Smooth muscle cell (in vitro differentiated cells): ENCODE results near the gene WWC1. TPM values are rescaled to one million over a fixed set of nuclear protein-coding genes. Genes with fewer than 3 reads are reported as not detected.
A peak's percentile ranks its signal among the peaks of the same experiment; 100 is the strongest.

Experiments used
- DNase-seq: peaks from one replicate; lab custom pipeline; 2025; ENCODE audit not compliant: unreplicated experiment; lab: John Stamatoyannopoulos, UW
- H2AFZ ChIP-seq: fragments of 200-600 bp; sonication (generic); 2 replicates; pipeline ENCODE4 v1.6.0; 2016; ENCODE audit warnings: antibody characterized with exemption, low read depth, mild to moderate bottlenecking
- H3F3A ChIP-seq: fragments of 200-600 bp; sonication (generic); 2 replicates; pipeline ENCODE4 v1.6.0; 2017; ENCODE audit warnings: antibody characterized with exemption, low read depth
- H3K27ac ChIP-seq: fragments of 200-600 bp; sonication (generic); 2 replicates; pipeline ENCODE4 v1.5.1; 2016; ENCODE audit warnings: low read depth, mild to moderate bottlenecking
- H3K27me3 ChIP-seq: fragments of 200-600 bp; sonication (generic); 2 replicates; pipeline ENCODE4 v1.6.1; 2016; ENCODE audit warnings: low read depth, mild to moderate bottlenecking
- H3K36me3 ChIP-seq: fragments of 200-600 bp; sonication (generic); 2 replicates; pipeline ENCODE4 v1.5.1; 2016; ENCODE audit warnings: low read depth
- H3K4me1 ChIP-seq: fragments of 200-600 bp; sonication (generic); 2 replicates; pipeline ENCODE4 v1.5.1; 2016; ENCODE audit warnings: low read depth
- H3K4me2 ChIP-seq: fragments of 200-600 bp; sonication (generic); 2 replicates; pipeline ENCODE4 v1.6.0; 2016; ENCODE audit warnings: mild to moderate bottlenecking
- H3K4me3 ChIP-seq: fragments of 200-600 bp; sonication (generic); 2 replicates; pipeline ENCODE4 v1.5.1; 2016; ENCODE audit warnings: mild to moderate bottlenecking
- H3K79me2 ChIP-seq: fragments of 200-600 bp; sonication (generic); 2 replicates; pipeline ENCODE4 v1.6.0; 2016; ENCODE audit warnings: low read depth, mild to moderate bottlenecking
- H3K9ac ChIP-seq: fragments of 200-600 bp; sonication (generic); 2 replicates; pipeline ENCODE4 v1.6.0; 2016; ENCODE audit warnings: low read depth
- H3K9me3 ChIP-seq: fragments of 200-600 bp; sonication (generic); replicated peaks from 2 replicates; pipeline ENCODE4 v1.5.1; 2016; ENCODE audit warnings: low read depth
- H4K20me1 ChIP-seq: fragments of 200-600 bp; sonication (generic); 2 replicates; pipeline ENCODE4 v1.6.0; 2016; ENCODE audit warnings: low read depth
- CTCF ChIP-seq: fragments of 200-600 bp; sonication (generic); IDR thresholded peaks from 2 replicates; pipeline ENCODE4 v1.5.1; 2017; ENCODE audit warnings: borderline replicate concordance, mild to moderate bottlenecking, antibody characterized with exemption; ENCODE audit not compliant: insufficient read depth, poor library complexity, severe bottlenecking
- WGBS: methylation state at CpG from one replicate; pipeline ENCODE4 v1.1.7; 2016; ENCODE audit warnings: low lambda C conversion rate; 5-methylcytosine and 5-hydroxymethylcytosine counted together
- polyA plus RNA-seq: library from polyadenylated mRNA; unstranded; fragments of >200 nt; fragmentation: Nextera tagmentation; extraction: Ambion mirVana; gene quantifications from 2 replicates; pipeline ENCODE4 v1.2.1, GENCODE V29; 2016
- total RNA-seq: library from RNA; depleted of rRNA; stranded (reverse); fragments of >200 nt; gene quantifications from 2 replicates; pipeline ENCODE4 v1.2.3, GENCODE V29; 2014

The WWC1 gene
- total and polyA plus RNA-seq, 2 experiments from 2014 or later = 3.7 to 7.5 TPM

GRCh38 chr5:168400429-168401220, 109.2 kb downstream of the WWC1 start:
- Histone ChIP-seq H3K4me2 (no peak overlapping the region), H3K27ac (no peak overlapping the region), H3K4me3 (no peak overlapping the region), H4K20me1 (no peaks in the 10 kb centered on the region), H3K27me3 (no peaks in the 10 kb centered on the region), H2AFZ (no peak overlapping the region), H3K36me3 (no peaks in the 10 kb centered on the region), H3K9ac (no peak overlapping the region), H3K9me3 (no peaks in the 10 kb centered on the region), H3K79me2 (no peaks in the 10 kb centered on the region), H3F3A (peaks cover 9% of the 10 kb centered on the region), H3K4me1 (peaks cover 13% of the 10 kb centered on the region)
- 85% methylated on average over 3 of the region's 4 CpGs for WGBS
- TF ChIP-seq CTCF = no peak
- DNase-seq = no peak

- Histone ChIP-seq H3K9me3 (no peaks in the 10 kb centered on the region), H3K9ac (no peak overlapping the region), H3F3A (peaks cover 9% of the 10 kb centered on the region), H3K27me3 (no peaks in the 10 kb centered on the region), H2AFZ (no peak overlapping the region), H3K4me3 (no peak overlapping the region), H3K36me3 (no peaks in the 10 kb centered on the region), H3K79me2 (no peaks in the 10 kb centered on the region), H4K20me1 (no peaks in the 10 kb centered on the region), H3K4me1 (peaks cover 13% of the 10 kb centered on the region), H3K27ac (no peak overlapping the region), H3K4me2 (no peak overlapping the region)
- WGBS = 75% methylated on average over 5 of the region's 5 CpGs
- no peak for DNase-seq
- TF ChIP-seq CTCF = no peak
Measured at GRCh38 chr5:168401226-168401625, 109.8 kb downstream of the WWC1 start.

- Histone ChIP-seq H3K9ac (no peak overlapping the region), H3K4me1 (peaks cover 13% of the 10 kb centered on the region), H4K20me1 (no peaks in the 10 kb centered on the region), H3K27ac (no peak overlapping the region), H3K4me2 (no peak overlapping the region), H3F3A (peaks cover 9% of the 10 kb centered on the region), H2AFZ (no peak overlapping the region), H3K9me3 (no peaks in the 10 kb centered on the region), H3K4me3 (no peak overlapping the region), H3K79me2 (no peaks in the 10 kb centered on the region), H3K36me3 (no peaks in the 10 kb centered on the region), H3K27me3 (no peaks in the 10 kb centered on the region)
- no peak for TF ChIP-seq CTCF
- 77% methylated on average over 4 of the region's 4 CpGs for WGBS
- no peak for DNase-seq
Measured at GRCh38 chr5:168401880-168402279, 110.4 kb downstream of the WWC1 start.

- DNase-seq = peak; percentile 18
Measured at GRCh38 chr5:168404365-168404764, 112.9 kb downstream of the WWC1 start.

More at GRCh38 chr5:168404365-168404764, 112.9 kb downstream of the WWC1 start:
- H4K20me1 ChIP-seq = no peaks in the 10 kb centered on the region
- no peak for TF ChIP-seq CTCF
- peaks cover 14% of the 10 kb centered on the region for H3F3A ChIP-seq
- peak overlapping the region; percentile 64 for H3K27ac ChIP-seq
- H3K9ac ChIP-seq = peak overlapping the region; percentile 44
- H2AFZ ChIP-seq = no peak overlapping the region
- no peak overlapping the region for H3K4me3 ChIP-seq
- peaks cover 20% of the 10 kb centered on the region for H3K4me1 ChIP-seq
- H3K36me3 ChIP-seq = no peaks in the 10 kb centered on the region
- H3K4me2 ChIP-seq = peak overlapping the region; percentile 70
- H3K9me3 ChIP-seq = no peaks in the 10 kb centered on the region
- H3K27me3 ChIP-seq = no peaks in the 10 kb centered on the region
- whole genome bisulfite sequencing = 9% methylated on average over 12 of the region's 12 CpGs
- H3K79me2 ChIP-seq = no peaks in the 10 kb centered on the region
